Neuron (in vitro differentiated cells): ENCODE measurements around the gene HMX1.

Experiments used
- H2AFZ ChIP-seq: one replicate; pipeline ENCODE4 v1.6.1; 2013; ENCODE audit warnings: low read depth, mild to moderate bottlenecking, inconsistent platforms, low read length, moderate library complexity
- H3K27me3 ChIP-seq: one replicate; pipeline ENCODE4 v1.6.1; 2013; ENCODE audit warnings: low read length; ENCODE audit not compliant: insufficient read depth
- H3K36me3 ChIP-seq: one replicate; pipeline ENCODE4 v1.6.1; 2013; ENCODE audit warnings: low read length; ENCODE audit not compliant: insufficient read depth
- H3K4me1 ChIP-seq: one replicate; pipeline ENCODE4 v1.6.1; 2013; ENCODE audit warnings: low read length; ENCODE audit not compliant: insufficient read depth
- H3K4me3 ChIP-seq: 2 replicates; pipeline ENCODE4 v1.5.1; 2013; ENCODE audit warnings: mild to moderate bottlenecking, low read length, moderate library complexity
- H3K9me3 ChIP-seq: one replicate; pipeline ENCODE4 v1.6.1; 2013; ENCODE audit warnings: low read length

HMX1 gene

DNA sequence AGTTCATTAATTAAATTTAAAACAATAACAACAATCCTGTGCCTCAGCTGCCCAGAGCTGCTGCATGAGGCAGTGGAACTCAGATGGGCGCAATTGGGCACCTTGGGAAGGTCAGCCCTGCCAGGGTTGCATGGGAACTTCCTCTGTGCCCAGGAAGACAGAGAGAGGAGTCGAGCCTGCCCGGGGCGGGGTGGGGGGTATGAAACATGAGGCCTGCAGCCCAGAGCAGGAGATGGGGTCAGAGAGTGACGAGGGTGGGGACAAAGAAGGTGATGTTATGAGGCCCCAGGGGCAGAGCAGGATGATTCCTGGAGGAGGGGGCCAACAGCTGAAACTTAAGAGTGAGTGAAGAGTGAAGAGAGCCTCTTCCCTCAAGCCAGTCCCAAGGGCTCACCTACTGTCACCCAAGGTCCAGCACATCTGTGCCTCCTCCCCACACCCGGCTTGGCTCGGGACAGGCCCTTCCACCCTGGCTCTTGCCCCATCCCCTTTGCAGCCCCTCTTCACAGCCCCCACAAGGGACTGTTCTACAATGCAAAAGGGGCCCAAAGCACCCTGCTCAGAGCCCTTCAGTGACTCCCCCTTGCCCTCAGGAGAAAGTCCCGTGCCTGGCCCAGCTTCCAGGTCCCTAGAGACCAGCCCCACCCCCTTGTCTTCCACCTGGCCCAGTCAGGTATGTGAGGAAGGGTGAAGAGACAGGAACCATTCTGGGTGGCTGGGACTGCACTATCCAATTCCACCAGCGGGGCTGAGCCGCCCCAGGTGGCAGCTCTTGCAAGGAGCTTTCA, 31.4 kb downstream of the HMX1 start:
- Histone ChIP-seq H3K4me3 (no peak overlapping the region), H2AFZ (no peak overlapping the region), H3K9me3 (no peaks in the 10 kb centered on the region), H3K36me3 (no peaks in the 10 kb centered on the region), H3K27me3 (no peaks in the 10 kb centered on the region), H3K4me1 (peaks cover 15% of the 10 kb centered on the region)

- H3K27me3 ChIP-seq, result no peaks in the 10 kb centered on the region
- peaks cover 15% of the 10 kb centered on the region for H3K4me1 ChIP-seq
- no peaks in the 10 kb centered on the region for H3K9me3 ChIP-seq
- no peak overlapping the region for H3K4me3 ChIP-seq
- no peak overlapping the region for H2AFZ ChIP-seq
- H3K36me3 ChIP-seq, result no peaks in the 10 kb centered on the region
Observed at GRCh38 chr4:8838961-8839431, 32.6 kb downstream of the HMX1 start.

DNA sequence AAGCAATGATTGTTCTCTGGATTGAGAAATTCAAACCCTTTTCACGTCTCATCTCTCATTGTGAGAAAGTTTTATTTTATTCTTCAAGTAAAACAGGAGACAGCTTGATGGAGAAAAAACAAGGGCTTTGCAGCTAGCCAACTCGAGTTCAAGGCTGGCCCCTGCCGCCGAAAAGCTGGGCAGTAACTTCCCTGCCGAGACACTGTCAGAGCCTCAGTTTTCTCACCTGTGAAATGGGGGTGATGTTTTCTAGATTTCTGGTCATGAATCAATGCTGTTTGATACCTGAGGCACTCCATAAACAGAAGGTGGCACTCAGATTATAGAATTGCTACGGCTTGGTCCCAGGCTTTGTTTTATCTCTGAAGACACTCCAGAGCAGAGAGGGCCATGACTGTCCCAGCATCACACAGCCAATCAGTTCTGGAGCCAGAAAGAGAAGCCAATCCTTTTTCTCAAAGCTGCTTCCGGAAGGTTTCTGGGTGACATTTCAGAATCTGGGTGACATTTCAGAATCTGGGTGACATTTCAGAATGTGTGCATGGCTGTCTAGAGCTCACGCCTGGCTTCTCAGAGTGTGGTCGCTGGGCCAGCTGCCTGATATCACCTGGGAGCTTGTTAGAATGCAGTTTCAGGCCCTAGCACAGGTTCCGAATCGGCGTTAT, 33.2 kb downstream of the HMX1 start:
- Histone ChIP-seq H3K4me3 (no peak overlapping the region), H3K27me3 (no peaks in the 10 kb centered on the region), H3K36me3 (no peaks in the 10 kb centered on the region), H3K9me3 (no peaks in the 10 kb centered on the region), H2AFZ (no peak overlapping the region), H3K4me1 (peaks cover 15% of the 10 kb centered on the region)

- no peak overlapping the region for H2AFZ ChIP-seq
- H3K4me1 ChIP-seq, result peaks cover 15% of the 10 kb centered on the region
- no peaks in the 10 kb centered on the region for H3K36me3 ChIP-seq
- H3K4me3 ChIP-seq, result no peak overlapping the region
- no peaks in the 10 kb centered on the region for H3K27me3 ChIP-seq
- no peaks in the 10 kb centered on the region for H3K9me3 ChIP-seq
Observed at GRCh38 chr4:8837181-8837841, 34.3 kb downstream of the HMX1 start.

- Histone ChIP-seq H2AFZ (no peak overlapping the region), H3K36me3 (no peaks in the 10 kb centered on the region), H3K27me3 (no peaks in the 10 kb centered on the region), H3K9me3 (no peaks in the 10 kb centered on the region), H3K4me3 (no peak overlapping the region), H3K4me1 (peaks cover 15% of the 10 kb centered on the region)
Observed at GRCh38 chr4:8836664-8837171, 34.9 kb downstream of the HMX1 start.

- no peak overlapping the region for H2AFZ ChIP-seq
- peaks cover 15% of the 10 kb centered on the region for H3K4me1 ChIP-seq
- H3K36me3 ChIP-seq, result no peaks in the 10 kb centered on the region
- H3K27me3 ChIP-seq, result no peaks in the 10 kb centered on the region
- no peaks in the 10 kb centered on the region for H3K9me3 ChIP-seq
- H3K4me3 ChIP-seq, result no peak overlapping the region
Observed at GRCh38 chr4:8835521-8836365, 35.9 kb downstream of the HMX1 start.

DNA sequence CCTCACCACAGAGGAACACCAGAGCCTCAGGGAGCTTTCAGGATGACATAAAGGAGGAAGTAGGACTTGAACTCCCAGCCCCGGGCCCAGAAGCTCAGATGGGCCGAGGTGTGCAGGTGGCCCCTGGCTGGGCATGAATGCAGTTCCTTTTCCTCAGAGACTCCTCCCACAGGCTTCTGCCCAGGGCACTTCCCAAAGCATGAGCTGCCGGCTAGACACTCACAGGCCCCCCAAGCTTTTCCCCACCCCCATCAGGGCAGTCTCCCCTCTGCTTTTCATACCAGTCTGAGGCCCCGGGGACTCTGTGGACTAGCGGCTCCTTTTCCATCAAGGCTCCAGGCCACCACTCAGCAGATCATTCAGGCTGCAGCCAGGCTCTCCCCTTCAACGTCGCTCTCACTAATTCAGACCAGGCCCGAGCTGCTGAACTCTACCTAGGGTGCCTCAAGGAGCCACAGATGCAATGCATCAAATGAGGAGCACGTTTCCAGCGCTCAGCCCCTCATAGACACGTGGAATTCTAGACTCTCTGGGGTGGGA, 36.9 kb downstream of the HMX1 start:
- Histone ChIP-seq H3K9me3 (no peaks in the 10 kb centered on the region), H3K4me3 (no peak overlapping the region), H2AFZ (no peak overlapping the region), H3K27me3 (no peaks in the 10 kb centered on the region), H3K4me1 (peaks cover 15% of the 10 kb centered on the region), H3K36me3 (no peaks in the 10 kb centered on the region)

DNA sequence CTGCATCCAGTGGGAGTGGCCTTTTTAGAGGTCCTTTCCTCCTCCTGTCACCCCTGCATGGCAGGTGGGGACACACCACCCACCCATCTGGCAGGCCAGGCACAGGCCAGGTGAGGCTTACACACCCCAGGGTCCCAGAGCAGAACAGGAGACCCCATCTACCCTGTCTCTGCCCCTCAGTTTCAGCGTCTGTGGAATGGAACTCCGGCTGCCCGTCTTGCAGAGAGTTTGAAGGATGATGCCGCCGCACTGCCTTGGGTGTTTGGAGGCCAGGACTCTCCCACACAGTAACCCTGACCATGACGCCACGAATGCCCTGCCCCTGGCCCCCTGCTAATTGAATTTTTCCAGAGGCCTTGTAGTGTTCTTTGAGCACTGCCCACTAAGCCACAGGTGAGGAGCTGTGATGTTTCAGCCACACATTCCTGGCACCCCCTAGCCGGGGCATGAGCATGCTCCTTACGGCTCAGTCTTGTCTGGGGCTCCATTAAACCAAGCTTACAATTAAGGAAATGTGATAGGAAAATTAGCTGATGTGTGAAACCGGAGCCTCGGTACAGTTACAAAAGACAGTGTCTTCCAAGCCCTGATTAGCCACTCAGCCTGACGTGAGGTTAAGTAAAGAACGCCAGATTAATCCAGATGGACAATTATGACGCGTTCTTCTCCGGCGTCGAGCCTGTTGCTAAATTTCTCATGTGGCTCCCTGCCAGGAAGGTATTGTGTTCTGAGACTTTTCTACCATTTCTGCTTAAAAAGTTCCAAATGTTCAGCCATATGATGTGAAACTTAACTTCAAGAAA, 39.3 kb downstream of the HMX1 start:
- H3K4me3 ChIP-seq, result no peak overlapping the region
- H3K27me3 ChIP-seq, result no peaks in the 10 kb centered on the region
- no peak overlapping the region for H2AFZ ChIP-seq
- no peaks in the 10 kb centered on the region for H3K9me3 ChIP-seq
- no peaks in the 10 kb centered on the region for H3K36me3 ChIP-seq
- peaks cover 6% of the 10 kb centered on the region for H3K4me1 ChIP-seq

- no peaks in the 10 kb centered on the region for H3K36me3 ChIP-seq
- no peak overlapping the region for H2AFZ ChIP-seq
- no peak overlapping the region for H3K4me3 ChIP-seq
- H3K9me3 ChIP-seq, result no peaks in the 10 kb centered on the region
- peaks cover 2% of the 10 kb centered on the region for H3K27me3 ChIP-seq
- H3K4me1 ChIP-seq, result no peaks in the 10 kb centered on the region
Observed at GRCh38 chr4:8831221-8832112, 40.2 kb downstream of the HMX1 start.

DNA sequence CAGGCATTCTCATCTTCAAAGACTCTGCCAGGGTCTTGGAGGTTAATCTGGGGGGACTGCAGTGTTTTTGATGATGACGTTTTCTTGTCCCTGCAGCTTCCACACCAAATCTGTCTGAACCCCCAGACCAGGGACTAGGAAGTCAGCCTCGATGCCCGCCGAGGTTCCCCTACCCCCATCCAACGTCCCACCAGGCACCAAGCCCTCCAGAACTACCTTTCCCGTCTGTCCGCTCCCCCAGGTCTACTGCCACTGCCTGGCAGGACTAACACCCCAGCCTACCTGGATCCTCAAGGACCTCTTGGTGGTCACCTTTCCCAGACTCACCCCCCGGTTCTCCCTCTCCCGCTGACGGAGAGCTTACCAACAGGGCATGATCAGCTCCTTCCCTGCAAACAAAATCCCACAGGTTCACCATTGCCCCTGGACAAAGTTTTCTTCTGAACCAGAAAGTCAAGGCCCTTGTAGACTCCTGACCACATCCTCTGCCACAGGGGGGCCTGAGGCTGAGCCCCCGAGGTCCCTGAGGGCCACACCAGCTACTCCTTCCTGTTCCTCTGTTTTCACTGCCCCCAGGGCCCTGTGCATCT, 40.9 kb downstream of the HMX1 start:
- Histone ChIP-seq H3K4me3 (no peak overlapping the region), H3K4me1 (no peaks in the 10 kb centered on the region), H3K9me3 (no peaks in the 10 kb centered on the region), H3K27me3 (peaks cover 2% of the 10 kb centered on the region), H2AFZ (no peak overlapping the region), H3K36me3 (no peaks in the 10 kb centered on the region)

GRCh38 chr4:8830056-8830455, 41.6 kb downstream of the HMX1 start:
- Histone ChIP-seq H3K9me3 (no peaks in the 10 kb centered on the region), H3K27me3 (peaks cover 2% of the 10 kb centered on the region), H3K4me1 (no peaks in the 10 kb centered on the region), H3K36me3 (no peaks in the 10 kb centered on the region), H2AFZ (no peak overlapping the region), H3K4me3 (no peak overlapping the region)
